Tibial nerve (tissue), 4 donors: ENCODE results near the gene GABPB2.

Experiments used
- CTCF ChIP-seq, 5 experiments: fragments of 200-600 bp in 3 of 5; fragments of 450-650 bp in 2 of 5; sonication (generic) in 3 of 5; IDR thresholded peaks; one replicate each; pipeline ENCODE4 v1.5.1; 2016 to 2019; ENCODE audit warnings: antibody characterized with exemption in 5 of 5, mild to moderate bottlenecking in 3 of 5, moderate library complexity in 2 of 5
- EP300 ChIP-seq, 2 donors: sonication (generic); formaldehyde crosslinking; IDR thresholded peaks; one replicate each; pipeline ENCODE4 v1.6.1; 2017; ENCODE audit warnings: antibody characterized with exemption in 2 of 2, mild to moderate bottlenecking in 1 of 2
- POLR2A ChIP-seq, 2 donors: fragments of 450-650 bp; IDR thresholded peaks; one replicate each; pipeline ENCODE4 v1.6.1; 2017; ENCODE audit warnings: antibody characterized with exemption in 2 of 2, mild to moderate bottlenecking in 2 of 2, moderate library complexity in 2 of 2

- TF ChIP-seq CTCF (IDR thresholded peaks at IDR 0.05) = no peak
- no peak for TF ChIP-seq POLR2A (IDR thresholded peaks at IDR 0.05)
- no peak for TF ChIP-seq EP300 (IDR thresholded peaks at IDR 0.05)
Measured at GRCh38 chr1:151108331-151108730, 37.8 kb downstream of the GABPB2 start.
